ENCODE measurements around the gene NBAS.

DNA sequence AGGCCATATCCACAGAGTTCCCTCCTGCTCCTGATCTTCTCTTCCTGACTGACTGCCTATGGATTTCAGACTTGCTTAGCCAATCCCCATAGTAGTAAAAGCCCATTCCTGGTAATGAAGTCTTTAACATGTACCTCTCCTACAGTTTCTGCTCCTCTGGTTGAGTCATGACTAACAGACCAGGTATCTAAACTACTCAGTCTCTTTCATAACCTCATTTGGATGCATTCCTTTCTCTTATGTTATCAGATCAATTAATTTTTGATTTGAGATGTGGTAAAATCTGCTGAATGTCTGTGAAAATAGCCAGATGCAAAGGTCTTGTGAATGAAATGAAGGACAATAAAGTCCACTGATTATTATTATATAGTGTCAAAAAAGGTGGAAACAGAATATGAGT is 198.0 kb downstream of the NBAS start:
- TF ChIP-seq, protein P1, sequence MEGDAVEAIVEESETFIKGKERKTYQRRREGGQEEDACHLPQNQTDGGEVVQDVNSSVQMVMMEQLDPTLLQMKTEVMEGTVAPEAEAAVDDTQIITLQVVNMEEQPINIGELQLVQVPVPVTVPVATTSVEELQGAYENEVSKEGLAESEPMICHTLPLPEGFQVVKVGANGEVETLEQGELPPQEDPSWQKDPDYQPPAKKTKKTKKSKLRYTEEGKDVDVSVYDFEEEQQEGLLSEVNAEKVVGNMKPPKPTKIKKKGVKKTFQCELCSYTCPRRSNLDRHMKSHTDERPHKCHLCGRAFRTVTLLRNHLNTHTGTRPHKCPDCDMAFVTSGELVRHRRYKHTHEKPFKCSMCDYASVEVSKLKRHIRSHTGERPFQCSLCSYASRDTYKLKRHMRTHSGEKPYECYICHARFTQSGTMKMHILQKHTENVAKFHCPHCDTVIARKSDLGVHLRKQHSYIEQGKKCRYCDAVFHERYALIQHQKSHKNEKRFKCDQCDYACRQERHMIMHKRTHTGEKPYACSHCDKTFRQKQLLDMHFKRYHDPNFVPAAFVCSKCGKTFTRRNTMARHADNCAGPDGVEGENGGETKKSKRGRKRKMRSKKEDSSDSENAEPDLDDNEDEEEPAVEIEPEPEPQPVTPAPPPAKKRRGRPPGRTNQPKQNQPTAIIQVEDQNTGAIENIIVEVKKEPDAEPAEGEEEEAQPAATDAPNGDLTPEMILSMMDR (IDR thresholded peaks at IDR 0.05; ENCODE audit: insufficient read depth, low read length, poor library complexity, severe bottlenecking): no peak
- TF ChIP-seq EZH2phosphoT487 (conservative IDR thresholded peaks at IDR 0.05; ENCODE audit: low read length): no peak

Data from SU-DHL-6 (cell line).